ENCODE results near the gene GPR179.

The GPR179 gene

GRCh38 chr17:38342886-38343607 lies 709 bp downstream of the GPR179 start:
- no peak for DNase-seq (ENCODE audit: low read depth)

GRCh38 chr17:38341035-38341721 lies 2.6 kb downstream of the GPR179 start:
- no peak for DNase-seq (ENCODE audit: low read depth)

GRCh38 chr17:38339891-38340290 lies 3.9 kb downstream of the GPR179 start:
- DNase-seq (ENCODE audit: low read depth), result no peak

- no peak for DNase-seq (ENCODE audit: low read depth)
Measured at GRCh38 chr17:38338535-38338934, 5.2 kb downstream of the GPR179 start.

- DNase-seq (ENCODE audit: low read depth), result no peak
Measured at GRCh38 chr17:38338053-38338452, 5.7 kb downstream of the GPR179 start.

- no peak for DNase-seq (ENCODE audit: low read depth)
Measured at GRCh38 chr17:38336838-38337237, 6.9 kb downstream of the GPR179 start.

- no peak for DNase-seq (ENCODE audit: low read depth)
Measured at GRCh38 chr17:38334480-38335364, 9.0 kb downstream of the GPR179 start.

GRCh38 chr17:38333635-38334295 lies 10.0 kb downstream of the GPR179 start:
- DNase-seq (ENCODE audit: low read depth), result peak; percentile 49

GRCh38 chr17:38332735-38333134 lies 11.0 kb downstream of the GPR179 start:
- no peak for DNase-seq (ENCODE audit: low read depth)

GRCh38 chr17:38330941-38331411 lies 12.8 kb downstream of the GPR179 start:
- DNase-seq (ENCODE audit: low read depth), result no peak

- DNase-seq (ENCODE audit: low read depth), result no peak
Measured at GRCh38 chr17:38329808-38330730, 13.7 kb downstream of the GPR179 start.

- DNase-seq (ENCODE audit: low read depth), result no peak
Measured at GRCh38 chr17:38329284-38329683, 14.5 kb downstream of the GPR179 start.

- DNase-seq (ENCODE audit: low read depth), result no peak
Measured at GRCh38 chr17:38328620-38329019, 15.1 kb downstream of the GPR179 start.

GRCh38 chr17:38327936-38328335 lies 15.8 kb downstream of the GPR179 start:
- DNase-seq (ENCODE audit: low read depth), result no peak

GRCh38 chr17:38326996-38327792 lies 16.6 kb downstream of the GPR179 start:
- no peak for DNase-seq (ENCODE audit: low read depth)

- no peak for DNase-seq (ENCODE audit: low read depth)
Measured at GRCh38 chr17:38325221-38325851, 18.4 kb downstream of the GPR179 start.

- DNase-seq (ENCODE audit: low read depth), result no peak
Measured at GRCh38 chr17:38324772-38325171, 19.0 kb downstream of the GPR179 start.

- no peak for DNase-seq (ENCODE audit: low read depth)
Measured at GRCh38 chr17:38324141-38324697, 19.5 kb downstream of the GPR179 start.

GRCh38 chr17:38322897-38323296 lies 20.9 kb downstream of the GPR179 start:
- DNase-seq (ENCODE audit: low read depth), result no peak

All from activated T-cell treated with anti-CD3 and anti-CD28 coated beads for 48 hours (primary cell).